ENCODE data around the gene TUB.

Gene TUB

GRCh38 chr11:8138526-8138925 lies 57.5 kb downstream of the TUB start:
- H3K27me3 ChIP-seq (replicated peaks), result no peaks in the 10 kb centered on the region
- TF ChIP-seq CTCF (IDR thresholded peaks at IDR 0.05; ENCODE audit: low read depth, low read length, missing control alignments), result no peak
- DNase-seq, result no peak
- H3K36me3 ChIP-seq (replicated peaks), result no peaks in the 10 kb centered on the region
- H3K27ac ChIP-seq, result no peak overlapping the region
- H3K4me3 ChIP-seq (ENCODE audit: low read depth, low read length), result no peak overlapping the region
- in situ Hi-C loops (cut with HindIII; ENCODE audit: low pct_ligation_motif_present, low sequenced_read_pairs), result no loop called here

- in situ Hi-C loops (cut with HindIII; ENCODE audit: low pct_ligation_motif_present, low sequenced_read_pairs), result no loop called here
- H3K27ac ChIP-seq, result no peak overlapping the region
- TF ChIP-seq CTCF (IDR thresholded peaks at IDR 0.05; ENCODE audit: low read depth, low read length, missing control alignments), result no peak
- no peaks in the 10 kb centered on the region for H3K36me3 ChIP-seq (replicated peaks)
- no peak overlapping the region for H3K4me3 ChIP-seq (ENCODE audit: low read depth, low read length)
- no peaks in the 10 kb centered on the region for H3K27me3 ChIP-seq (replicated peaks)
- no peak for DNase-seq
These were observed 68.7 kb downstream of the TUB start for GRCh38 chr11:8149726-8150125.
